ENCODE results near the gene RHOJ.

GRCh38 chr14:63178912-63179311 is 25.3 kb upstream of the RHOJ start:
- TF ChIP-seq CTCF (IDR thresholded peaks at IDR 0.05; ENCODE audit: low read depth, low read length, poor library complexity, severe bottlenecking): no peak
- no peak for TF ChIP-seq EZH2phosphoT487 (IDR thresholded peaks at IDR 0.05; ENCODE audit: borderline replicate concordance, low read length)

Measured in DOHH2 (cell line).